Endothelial cell of umbilical vein (primary cell): ENCODE results near the gene CXCR4.

Experiments used
- CTCF ChIP-seq, 2 donors: IDR thresholded peaks; 1 replicate in 1 of 2; 2 replicates in 1 of 2; pipeline ENCODE4 v1.5.1; 2011; ENCODE audit warnings: low read length in 2 of 2, mild to moderate bottlenecking in 2 of 2, moderate library complexity in 2 of 2, control low read depth in 1 of 2, inconsistent platforms in 1 of 2, low read depth in 1 of 2; ENCODE audit not compliant: insufficient read depth in 1 of 2; ENCODE audit errors: extremely low read depth in 1 of 2
- EZH2 ChIP-seq: IDR thresholded peaks from 2 replicates; pipeline ENCODE4 v1.6.1; 2012; ENCODE audit warnings: borderline replicate concordance, low read depth, mild to moderate bottlenecking, moderate library complexity, low read length, inconsistent platforms; ENCODE audit not compliant: severe bottlenecking
- FOS ChIP-seq: IDR thresholded peaks from 2 replicates; pipeline ENCODE4 v1.6.1; 2011; ENCODE audit warnings: mild to moderate bottlenecking, low read length, moderate library complexity, borderline replicate concordance; ENCODE audit not compliant: insufficient read depth
- GATA2 ChIP-seq: IDR thresholded peaks from 2 replicates; pipeline ENCODE4 v1.7.0; 2011; ENCODE audit warnings: low read depth, mild to moderate bottlenecking, moderate library complexity, mixed read lengths, low read length; ENCODE audit not compliant: insufficient read length, insufficient read depth
- JUN ChIP-seq: IDR thresholded peaks from 2 replicates; pipeline ENCODE4 v1.6.1; 2011; ENCODE audit warnings: borderline replicate concordance, low read depth; ENCODE audit not compliant: insufficient read length, insufficient read depth
- MAX ChIP-seq: IDR thresholded peaks from 2 replicates; pipeline ENCODE4 v1.6.1; 2011; ENCODE audit not compliant: insufficient read depth, insufficient read length
- MYC ChIP-seq: IDR thresholded peaks from one replicate; pipeline ENCODE4 v1.6.1; 2011; ENCODE audit warnings: mild to moderate bottlenecking, low read depth, low read length
- POLR2A ChIP-seq: IDR thresholded peaks from 2 replicates; pipeline ENCODE4 v1.6.1; 2012; ENCODE audit warnings: low read depth, mild to moderate bottlenecking, control low read depth, low read length
- POLR2AphosphoS5 ChIP-seq: IDR thresholded peaks from 2 replicates; pipeline ENCODE4 v1.6.1; 2012; ENCODE audit warnings: low read depth, mild to moderate bottlenecking, control low read depth, low read length, moderate library complexity; ENCODE audit not compliant: insufficient read depth

- TF ChIP-seq CTCF (IDR thresholded peaks at IDR 0.05; ENCODE audit: extremely low read depth in 1 of 2, insufficient read depth in 1 of 2, low read depth in 1 of 2, low read length in 2 of 2) (no peak), POLR2AphosphoS5 (no peak), EZH2 (no peak), POLR2A (no peak), JUN (no peak), MYC (no peak), MAX (no peak), FOS (no peak), GATA2 (no peak)
Measured at GRCh38 chr2:136112317-136113208, 5.4 kb downstream of the CXCR4 start.
